GM12872 (cell line): ENCODE results near the gene DPH2.

ENCODE experiments used
- CTCF ChIP-seq: IDR thresholded peaks from 3 replicates; pipeline ENCODE4 v1.5.1; 2011; ENCODE audit warnings: low read depth, mild to moderate bottlenecking, low read length, moderate library complexity; ENCODE audit not compliant: insufficient read depth

DPH2 gene

GRCh38 chr1:43978264-43978550, 8.4 kb downstream of the DPH2 start:
- no peak for TF ChIP-seq CTCF

GRCh38 chr1:43978551-43979260, 8.9 kb downstream of the DPH2 start, which contains the start of gene B4GALT2:
TSS of gene B4GALT2 (plus strand) at chr1:43979210. CDS start at chr1:43981161, 1,951 bp downstream.
- TF ChIP-seq CTCF = no peak

GRCh38 chr1:43979261-43979527, 9.4 kb downstream of the DPH2 start:
- no peak for TF ChIP-seq CTCF

- no peak for TF ChIP-seq CTCF
Measured at GRCh38 chr1:43979528-43980254, 9.9 kb downstream of the DPH2 start.

DNA sequence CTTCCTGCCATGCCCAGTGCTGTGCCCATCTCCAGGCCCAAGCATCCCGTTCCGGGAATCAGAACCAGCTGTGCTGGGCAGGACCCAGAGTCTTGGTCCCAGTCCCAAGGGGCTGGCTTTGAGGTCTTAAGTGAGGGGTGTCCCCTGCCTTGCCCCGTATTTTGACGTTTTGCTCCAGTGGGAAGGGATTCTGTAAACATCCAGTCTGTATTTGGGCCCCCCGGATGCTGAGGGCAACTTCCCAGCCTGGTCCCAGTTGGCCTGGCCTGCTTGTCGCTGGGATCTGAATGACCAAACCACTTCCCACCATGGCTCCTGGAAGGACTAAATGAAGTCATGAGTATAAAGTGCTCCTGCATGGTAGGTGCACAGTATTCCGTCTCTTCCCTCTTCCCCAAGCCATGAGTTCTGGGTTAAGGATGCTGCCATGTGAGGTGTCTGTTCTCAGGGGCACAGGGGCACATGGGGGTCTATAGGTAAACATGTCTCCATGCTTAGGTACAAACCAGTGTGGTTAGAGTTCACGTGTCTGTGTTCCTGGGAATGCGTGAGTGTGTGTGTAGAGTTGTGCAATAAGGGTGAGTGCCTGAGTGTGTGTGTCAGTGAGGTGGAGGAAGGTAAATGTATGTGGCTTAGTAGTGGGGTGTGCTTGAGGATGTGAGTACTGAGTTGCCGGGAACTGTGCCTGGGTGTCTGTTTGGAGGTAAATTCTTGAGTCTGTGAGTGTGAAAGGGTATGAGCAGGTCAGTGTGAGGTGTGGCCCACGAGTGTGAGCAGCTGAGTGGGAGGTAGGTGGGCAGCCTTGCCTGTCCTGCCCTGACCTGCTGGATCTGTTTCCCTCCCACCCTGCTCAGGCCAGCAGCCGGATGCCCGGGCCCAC, 10.7 kb downstream of the DPH2 start:
- TF ChIP-seq CTCF = no peak

DNA sequence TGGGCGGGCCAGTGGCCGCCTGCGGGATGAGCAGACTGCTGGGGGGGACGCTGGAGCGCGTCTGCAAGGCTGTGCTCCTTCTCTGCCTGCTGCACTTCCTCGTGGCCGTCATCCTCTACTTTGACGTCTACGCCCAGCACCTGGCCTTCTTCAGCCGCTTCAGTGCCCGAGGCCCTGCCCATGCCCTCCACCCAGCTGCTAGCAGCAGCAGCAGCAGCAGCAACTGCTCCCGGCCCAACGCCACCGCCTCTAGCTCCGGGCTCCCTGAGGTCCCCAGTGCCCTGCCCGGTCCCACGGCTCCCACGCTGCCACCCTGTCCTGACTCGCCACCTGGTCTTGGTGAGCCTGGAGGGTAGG, 11.3 kb downstream of the DPH2 start:
- TF ChIP-seq CTCF = no peak

- no peak for TF ChIP-seq CTCF
Measured at GRCh38 chr1:43981636-43982035, 11.8 kb downstream of the DPH2 start.
